ENCODE data around the gene EPB42.

The EPB42 gene

DNA sequence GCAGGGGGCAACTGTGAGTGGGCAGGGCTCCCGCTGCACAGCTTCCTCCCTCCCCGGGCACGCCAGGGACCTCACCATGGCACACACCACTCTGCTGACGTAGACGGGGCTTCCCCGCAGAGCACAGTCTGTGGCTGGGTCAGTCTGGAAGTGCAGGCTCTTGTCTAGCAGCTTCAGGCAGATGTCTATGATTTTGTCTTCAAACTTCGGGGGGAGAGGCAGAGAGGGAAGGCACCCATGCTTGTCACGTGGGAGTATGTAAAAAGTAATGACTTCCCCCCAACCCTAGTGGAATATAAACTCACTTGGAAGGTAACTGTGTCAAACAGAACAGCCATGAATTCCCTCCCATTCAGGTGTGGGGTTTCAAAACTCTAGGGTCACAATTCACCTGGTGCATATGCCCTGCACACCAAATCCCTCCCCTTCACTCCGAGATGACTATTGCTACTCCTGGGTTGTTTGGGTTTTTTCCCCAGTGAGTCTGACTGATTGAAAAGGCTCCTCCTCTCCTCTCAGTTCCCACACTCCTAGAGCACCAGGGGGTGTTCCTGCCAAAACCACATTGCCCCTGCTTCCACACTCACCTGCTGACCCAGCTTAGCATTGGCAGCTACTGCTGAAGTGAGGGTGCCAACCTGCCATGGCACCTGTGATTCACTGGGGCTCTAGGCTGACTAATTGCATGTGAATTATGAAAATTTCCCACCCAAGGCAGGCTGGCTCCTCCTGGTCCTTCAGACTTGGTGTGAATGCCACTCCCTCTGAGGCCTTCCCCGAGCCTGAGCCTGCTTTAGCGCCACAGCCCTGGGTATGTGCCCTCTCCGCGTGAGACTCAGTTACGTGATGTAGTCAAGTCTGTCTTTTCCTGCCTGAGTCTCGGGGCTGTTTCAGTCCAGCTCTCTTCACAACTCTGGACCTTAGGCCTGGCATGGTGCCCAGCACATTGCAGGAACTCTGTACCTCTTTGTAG lies 32.9 kb upstream of the EPB42 start:
- H3K27ac ChIP-seq (ENCODE audit: low read depth, low read length): no peak overlapping the region
- no peak overlapping the region for H3K4me3 ChIP-seq (ENCODE audit: low read depth, low read length)
- H3K4me1 ChIP-seq (ENCODE audit: control insufficient read depth, insufficient read depth, low read length): no peaks in the 10 kb centered on the region
- no peaks in the 10 kb centered on the region for H3K27me3 ChIP-seq (ENCODE audit: control insufficient read depth, insufficient read depth, low read length)
- no peaks in the 10 kb centered on the region for H3K9me3 ChIP-seq (ENCODE audit: control insufficient read depth, insufficient read depth, low read length)
- H3K36me3 ChIP-seq (ENCODE audit: control insufficient read depth, insufficient read depth, low read length): no peaks in the 10 kb centered on the region
- no peak overlapping the region for H3K9ac ChIP-seq (ENCODE audit: low read depth, low read length)

DNA sequence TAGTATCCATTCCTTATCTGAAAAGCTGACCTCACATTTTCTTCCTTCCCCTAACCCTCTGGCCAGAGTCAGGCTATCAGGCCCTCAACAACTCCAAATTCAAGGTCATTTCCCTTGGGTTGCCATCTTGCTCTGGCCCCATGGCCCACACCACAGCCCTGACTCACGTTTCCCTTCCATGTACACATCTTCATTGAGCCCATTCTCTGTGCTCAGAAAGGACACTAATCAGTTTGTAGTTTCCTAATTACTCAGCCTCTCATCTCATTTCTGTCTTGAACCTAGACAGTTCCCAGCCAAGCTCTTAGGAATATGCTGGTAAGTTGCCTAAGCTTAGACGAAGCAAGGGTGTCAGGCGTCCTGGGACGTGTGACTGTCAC lies 31.0 kb upstream of the EPB42 start:
- Histone ChIP-seq H3K9me3 (ENCODE audit: control insufficient read depth, insufficient read depth, low read length) (no peaks in the 10 kb centered on the region), H3K4me3 (ENCODE audit: low read depth, low read length) (no peak overlapping the region), H3K36me3 (ENCODE audit: control insufficient read depth, insufficient read depth, low read length) (no peaks in the 10 kb centered on the region), H3K27me3 (ENCODE audit: control insufficient read depth, insufficient read depth, low read length) (no peaks in the 10 kb centered on the region), H3K4me1 (ENCODE audit: control insufficient read depth, insufficient read depth, low read length) (no peaks in the 10 kb centered on the region), H3K9ac (ENCODE audit: low read depth, low read length) (no peak overlapping the region), H3K27ac (ENCODE audit: low read depth, low read length) (no peak overlapping the region)

DNA sequence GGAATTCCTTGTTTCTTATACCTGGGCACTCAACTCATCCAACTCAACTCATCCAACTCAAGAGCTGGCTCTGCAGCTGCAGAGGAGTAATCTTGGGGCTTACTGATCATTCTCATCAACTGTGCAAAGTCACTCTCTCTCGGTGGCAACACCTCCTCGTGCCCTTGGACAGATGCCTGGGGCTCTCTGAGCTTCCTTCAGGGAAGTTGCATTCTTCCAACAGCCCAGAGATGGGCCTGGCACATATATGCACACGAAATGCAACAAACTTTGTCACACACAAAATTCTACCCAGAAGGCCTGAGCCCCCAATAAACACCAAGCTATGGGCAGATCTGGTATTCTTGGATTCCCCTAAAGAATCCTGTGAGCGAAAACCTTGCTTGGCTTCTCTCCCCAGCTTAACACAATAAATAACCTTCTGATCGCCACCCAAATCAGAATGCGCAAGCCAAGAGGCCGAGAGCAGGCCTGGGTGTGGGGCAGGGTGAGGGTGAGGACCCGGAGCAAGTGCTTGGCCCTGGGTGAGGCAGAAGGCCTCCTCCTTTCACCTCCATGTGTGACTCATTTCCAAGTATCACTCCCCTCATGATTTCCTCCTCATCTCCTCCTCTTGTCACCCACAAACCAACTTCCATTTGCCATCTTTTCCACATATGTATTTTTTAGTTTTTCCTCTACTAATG lies 30.5 kb upstream of the EPB42 start:
- Histone ChIP-seq H3K27me3 (ENCODE audit: control insufficient read depth, insufficient read depth, low read length) (no peaks in the 10 kb centered on the region), H3K9me3 (ENCODE audit: control insufficient read depth, insufficient read depth, low read length) (no peaks in the 10 kb centered on the region), H3K27ac (ENCODE audit: low read depth, low read length) (no peak overlapping the region), H3K4me3 (ENCODE audit: low read depth, low read length) (no peak overlapping the region), H3K4me1 (ENCODE audit: control insufficient read depth, insufficient read depth, low read length) (no peaks in the 10 kb centered on the region), H3K36me3 (ENCODE audit: control insufficient read depth, insufficient read depth, low read length) (no peaks in the 10 kb centered on the region), H3K9ac (ENCODE audit: low read depth, low read length) (no peak overlapping the region)

DNA sequence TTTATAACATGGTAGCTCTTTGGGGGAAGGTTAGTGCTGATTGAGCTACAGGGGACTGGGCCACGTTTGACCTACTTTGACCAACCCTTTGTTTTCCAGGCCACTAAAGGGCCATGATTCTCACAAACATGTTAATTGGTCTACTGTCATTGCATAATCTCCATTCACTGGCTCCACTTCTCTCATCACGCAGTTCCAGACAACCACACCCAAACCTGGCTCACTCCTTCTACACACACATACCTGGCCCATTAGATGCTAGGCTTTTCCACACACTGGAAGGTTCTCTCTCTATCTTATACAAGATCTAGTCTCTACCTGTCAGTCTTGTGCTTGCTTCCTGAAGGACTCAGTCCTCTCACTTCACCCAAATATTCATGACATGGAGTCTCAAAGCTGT lies 30.0 kb upstream of the EPB42 start:
- no peaks in the 10 kb centered on the region for H3K27me3 ChIP-seq (ENCODE audit: control insufficient read depth, insufficient read depth, low read length)
- H3K4me3 ChIP-seq (ENCODE audit: low read depth, low read length): no peak overlapping the region
- no peak overlapping the region for H3K9ac ChIP-seq (ENCODE audit: low read depth, low read length)
- no peaks in the 10 kb centered on the region for H3K9me3 ChIP-seq (ENCODE audit: control insufficient read depth, insufficient read depth, low read length)
- H3K36me3 ChIP-seq (ENCODE audit: control insufficient read depth, insufficient read depth, low read length): no peaks in the 10 kb centered on the region
- no peaks in the 10 kb centered on the region for H3K4me1 ChIP-seq (ENCODE audit: control insufficient read depth, insufficient read depth, low read length)
- no peak overlapping the region for H3K27ac ChIP-seq (ENCODE audit: low read depth, low read length)

DNA sequence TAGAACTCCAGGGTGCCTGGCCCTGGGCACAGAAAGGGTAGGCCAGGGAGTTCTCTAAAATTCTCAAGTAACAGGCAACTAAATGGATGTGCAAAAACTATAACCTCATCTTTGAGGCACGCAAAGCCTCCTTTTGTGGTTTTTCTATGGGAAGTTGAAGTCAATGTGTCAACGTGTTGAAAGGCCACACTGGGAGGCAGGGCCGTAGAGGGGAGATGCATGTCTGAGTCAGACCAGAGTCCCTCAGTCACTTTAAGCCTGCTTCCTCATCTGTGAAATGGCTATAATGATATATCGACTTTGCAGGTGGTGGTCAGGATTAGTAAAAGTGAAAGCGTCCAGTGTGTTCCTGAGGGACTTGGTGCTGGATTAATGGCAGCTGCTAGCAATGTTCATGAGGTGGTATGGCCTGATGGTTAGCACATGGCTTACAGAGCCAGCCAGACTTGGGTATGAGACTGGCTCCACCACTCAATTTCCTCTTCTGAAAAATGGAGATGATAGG lies 28.9 kb upstream of the EPB42 start:
- Histone ChIP-seq H3K4me1 (ENCODE audit: control insufficient read depth, insufficient read depth, low read length) (no peaks in the 10 kb centered on the region), H3K36me3 (ENCODE audit: control insufficient read depth, insufficient read depth, low read length) (no peaks in the 10 kb centered on the region), H3K27ac (ENCODE audit: low read depth, low read length) (no peak overlapping the region), H3K27me3 (ENCODE audit: control insufficient read depth, insufficient read depth, low read length) (no peaks in the 10 kb centered on the region), H3K9ac (ENCODE audit: low read depth, low read length) (no peak overlapping the region), H3K4me3 (ENCODE audit: low read depth, low read length) (no peak overlapping the region), H3K9me3 (ENCODE audit: control insufficient read depth, insufficient read depth, low read length) (no peaks in the 10 kb centered on the region)

DNA sequence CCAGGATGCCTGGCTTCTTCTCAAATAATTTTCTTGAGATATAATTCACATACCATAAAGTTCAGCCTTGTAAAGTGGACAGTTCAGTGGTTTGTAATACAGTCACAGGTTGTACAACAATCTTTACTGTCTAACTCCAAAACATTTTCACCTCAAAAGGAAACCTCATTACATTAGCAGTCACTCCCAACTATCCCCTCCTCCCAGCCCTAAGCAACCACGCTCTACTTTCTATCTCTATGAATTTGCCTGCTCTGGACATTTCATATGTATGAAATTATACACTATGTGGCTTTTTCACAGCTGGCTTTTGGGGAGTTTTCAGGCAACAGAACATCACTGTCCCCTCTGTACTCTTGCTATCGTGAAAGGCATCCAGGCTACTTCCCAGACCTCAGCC lies 28.4 kb upstream of the EPB42 start:
- Histone ChIP-seq H3K27ac (ENCODE audit: low read depth, low read length) (no peak overlapping the region), H3K4me3 (ENCODE audit: low read depth, low read length) (no peak overlapping the region), H3K9me3 (ENCODE audit: control insufficient read depth, insufficient read depth, low read length) (no peaks in the 10 kb centered on the region)

DNA sequence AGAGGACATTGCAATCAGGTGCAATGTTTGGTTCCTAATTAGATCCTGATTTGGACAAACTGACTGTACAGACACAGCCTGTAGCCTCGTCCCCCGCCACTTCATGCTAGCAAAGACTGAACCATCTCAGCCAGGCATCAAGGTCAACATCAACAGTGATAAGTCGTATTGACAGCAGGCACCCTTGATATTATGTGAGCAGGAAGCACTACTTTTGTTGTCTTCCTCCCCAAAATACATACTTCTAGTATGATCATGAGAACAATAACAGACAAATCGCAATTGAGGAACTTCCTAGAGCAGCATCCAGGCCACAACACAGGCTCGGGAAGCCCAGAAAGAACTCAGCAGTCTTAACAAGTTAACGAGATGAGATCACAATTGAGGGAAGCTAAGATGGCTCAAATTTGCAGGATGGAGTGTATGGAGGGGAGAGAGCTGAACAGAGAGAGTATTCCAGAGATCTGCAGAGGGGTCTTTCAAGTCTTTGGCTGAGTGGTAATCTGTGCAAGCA lies 25.5 kb upstream of the EPB42 start:
- no peaks in the 10 kb centered on the region for H3K4me1 ChIP-seq (ENCODE audit: control insufficient read depth, insufficient read depth, low read length)

More for the DNA sequence above, 28.4 kb upstream of the EPB42 start:
- Histone ChIP-seq H3K9ac (ENCODE audit: low read depth, low read length) (no peak overlapping the region), H3K27me3 (ENCODE audit: control insufficient read depth, insufficient read depth, low read length) (no peaks in the 10 kb centered on the region), H3K36me3 (ENCODE audit: control insufficient read depth, insufficient read depth, low read length) (no peaks in the 10 kb centered on the region), H3K4me1 (ENCODE audit: control insufficient read depth, insufficient read depth, low read length) (no peaks in the 10 kb centered on the region)

DNA sequence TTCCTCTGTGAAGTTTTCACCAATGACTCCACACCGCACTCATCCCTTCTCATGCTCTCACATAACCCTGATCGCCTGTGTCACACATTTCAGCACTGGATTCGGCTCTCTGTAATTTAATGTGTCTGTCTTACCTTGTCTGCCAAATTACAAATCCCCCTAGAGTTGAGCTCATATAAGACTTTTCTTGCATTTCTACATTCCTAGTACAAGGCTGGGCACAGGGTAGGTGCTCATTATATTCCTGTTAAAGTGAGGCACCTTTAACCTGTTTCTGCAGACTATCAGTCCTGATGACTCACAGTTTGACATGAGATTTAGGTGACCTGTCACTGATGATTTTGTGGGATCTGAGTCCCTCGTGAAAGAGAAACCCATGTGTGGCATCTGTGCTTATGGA lies 23.3 kb upstream of the EPB42 start:
- H3K4me3 ChIP-seq (ENCODE audit: low read depth, low read length): no peak overlapping the region
- no peaks in the 10 kb centered on the region for H3K4me1 ChIP-seq (ENCODE audit: control insufficient read depth, insufficient read depth, low read length)
- no peak overlapping the region for H3K9ac ChIP-seq (ENCODE audit: low read depth, low read length)
- H3K27me3 ChIP-seq (ENCODE audit: control insufficient read depth, insufficient read depth, low read length): no peaks in the 10 kb centered on the region
- H3K36me3 ChIP-seq (ENCODE audit: control insufficient read depth, insufficient read depth, low read length): no peaks in the 10 kb centered on the region
- no peaks in the 10 kb centered on the region for H3K9me3 ChIP-seq (ENCODE audit: control insufficient read depth, insufficient read depth, low read length)
- no peak overlapping the region for H3K27ac ChIP-seq (ENCODE audit: low read depth, low read length)

More for the DNA sequence above, 25.5 kb upstream of the EPB42 start:
- H3K27ac ChIP-seq (ENCODE audit: low read depth, low read length): no peak overlapping the region
- no peaks in the 10 kb centered on the region for H3K27me3 ChIP-seq (ENCODE audit: control insufficient read depth, insufficient read depth, low read length)
- H3K36me3 ChIP-seq (ENCODE audit: control insufficient read depth, insufficient read depth, low read length): no peaks in the 10 kb centered on the region
- no peak overlapping the region for H3K4me3 ChIP-seq (ENCODE audit: low read depth, low read length)
- no peaks in the 10 kb centered on the region for H3K9me3 ChIP-seq (ENCODE audit: control insufficient read depth, insufficient read depth, low read length)
- no peak overlapping the region for H3K9ac ChIP-seq (ENCODE audit: low read depth, low read length)

DNA sequence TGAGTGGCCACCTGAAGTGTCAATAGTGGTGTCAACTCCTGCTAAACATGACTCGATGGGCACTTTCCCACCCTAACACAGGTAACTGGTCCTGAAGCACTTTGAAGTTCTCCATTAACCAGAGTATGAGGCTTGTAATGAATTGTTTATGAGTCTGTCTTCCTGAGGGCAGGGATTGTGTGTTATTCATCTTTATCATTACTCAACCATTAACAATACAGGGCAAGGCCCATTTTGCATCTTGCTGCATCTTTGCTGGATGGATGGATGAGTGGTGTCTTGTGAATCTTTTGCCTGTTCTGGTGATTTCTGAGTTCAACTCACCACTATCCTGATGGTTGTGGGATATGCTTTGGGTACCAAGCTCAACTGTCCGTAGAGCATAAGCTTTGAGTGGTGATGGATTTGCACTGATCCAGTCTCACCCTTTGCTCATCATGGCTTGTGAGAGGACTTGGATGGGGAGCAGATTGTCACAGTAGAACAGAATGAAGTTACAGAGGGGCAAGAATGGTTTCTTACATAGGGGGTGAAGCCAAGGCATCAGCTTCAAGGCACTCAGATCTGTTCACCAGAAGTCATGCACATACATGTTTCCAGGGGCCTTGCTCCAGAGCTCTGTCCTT lies 22.3 kb upstream of the EPB42 start:
- Histone ChIP-seq H3K27ac (ENCODE audit: low read depth, low read length) (no peak overlapping the region), H3K27me3 (ENCODE audit: control insufficient read depth, insufficient read depth, low read length) (no peaks in the 10 kb centered on the region), H3K36me3 (ENCODE audit: control insufficient read depth, insufficient read depth, low read length) (no peaks in the 10 kb centered on the region), H3K4me1 (ENCODE audit: control insufficient read depth, insufficient read depth, low read length) (no peaks in the 10 kb centered on the region), H3K9me3 (ENCODE audit: control insufficient read depth, insufficient read depth, low read length) (no peaks in the 10 kb centered on the region), H3K4me3 (ENCODE audit: low read depth, low read length) (no peak overlapping the region), H3K9ac (ENCODE audit: low read depth, low read length) (no peak overlapping the region)

DNA sequence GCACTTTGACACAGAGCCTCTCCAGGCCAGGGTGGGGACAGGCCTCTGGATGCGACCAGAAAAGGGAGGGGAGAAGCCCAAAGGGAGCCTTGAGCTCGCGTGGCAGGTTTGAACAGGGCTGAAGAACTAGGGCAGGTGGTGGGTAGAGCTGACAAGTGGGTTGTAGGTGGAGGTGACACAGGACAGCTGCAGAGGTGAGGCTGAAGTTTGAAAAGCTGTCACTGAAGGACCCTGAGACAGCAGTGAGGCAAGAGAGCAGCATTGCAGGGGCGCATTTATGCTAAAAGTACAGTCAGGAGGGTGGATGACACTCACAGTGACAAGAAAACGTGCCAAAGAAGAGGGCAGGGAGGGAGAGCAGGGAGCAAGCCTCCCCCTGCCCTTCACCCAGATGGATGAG lies 21.8 kb upstream of the EPB42 start:
- Histone ChIP-seq H3K4me1 (ENCODE audit: control insufficient read depth, insufficient read depth, low read length) (no peaks in the 10 kb centered on the region), H3K27ac (ENCODE audit: low read depth, low read length) (no peak overlapping the region), H3K4me3 (ENCODE audit: low read depth, low read length) (no peak overlapping the region), H3K27me3 (ENCODE audit: control insufficient read depth, insufficient read depth, low read length) (no peaks in the 10 kb centered on the region), H3K36me3 (ENCODE audit: control insufficient read depth, insufficient read depth, low read length) (no peaks in the 10 kb centered on the region), H3K9ac (ENCODE audit: low read depth, low read length) (no peak overlapping the region), H3K9me3 (ENCODE audit: control insufficient read depth, insufficient read depth, low read length) (no peaks in the 10 kb centered on the region)

Measured in HUES48 (cell line).